HEK293 (cell line): ENCODE data around the gene ARSJ.

Experiments used
- CTCF ChIP-seq: fragments of 450-650 bp; formaldehyde crosslinking; IDR thresholded peaks from 2 replicates; pipeline ENCODE4 v1.5.1; 2016; ENCODE audit warnings: missing biosample characterization, missing genetic modification characterization
- GLI4 ChIP-seq: fragments of 450-650 bp; formaldehyde crosslinking; IDR thresholded peaks from 2 replicates; pipeline ENCODE4 v1.5.1; 2016; ENCODE audit warnings: missing biosample characterization, missing genetic modification characterization
- KLF16 ChIP-seq: fragments of 450-650 bp; formaldehyde crosslinking; IDR thresholded peaks from 2 replicates; pipeline ENCODE4 v1.5.1; 2017; ENCODE audit warnings: missing biosample characterization, missing genetic modification characterization
- REST ChIP-seq: fragments of 450-650 bp; formaldehyde crosslinking; IDR thresholded peaks from 2 replicates; pipeline ENCODE4 v1.5.1; 2016; ENCODE audit warnings: missing biosample characterization, missing genetic modification characterization
- ZBTB11 ChIP-seq: fragments of 450-650 bp; formaldehyde crosslinking; conservative IDR thresholded peaks from 2 replicates; pipeline ENCODE4 v1.5.1; 2016; ENCODE audit warnings: low read depth, missing biosample characterization, missing genetic modification characterization
- ZBTB26 ChIP-seq: fragments of 450-650 bp; formaldehyde crosslinking; optimal IDR thresholded peaks from 2 replicates; pipeline ENCODE3; 2016; ENCODE audit warnings: missing biosample characterization, mild to moderate bottlenecking, missing genetic modification characterization
- ZFP41 ChIP-seq: fragments of 450-650 bp; formaldehyde crosslinking; IDR thresholded peaks from 2 replicates; pipeline ENCODE4 v1.5.1; 2016; ENCODE audit warnings: missing biosample characterization, missing genetic modification characterization, borderline replicate concordance
- ZNF114 ChIP-seq: fragments of 450-650 bp; formaldehyde crosslinking; IDR thresholded peaks from 2 replicates; pipeline ENCODE4 v1.5.0; 2017; ENCODE audit warnings: missing biosample characterization, missing genetic modification characterization
- ZNF211 ChIP-seq: fragments of 450-650 bp; formaldehyde crosslinking; IDR thresholded peaks from 2 replicates; pipeline ENCODE4 v1.5.1; 2016; ENCODE audit warnings: low read depth, missing biosample characterization, missing genetic modification characterization
- ZNF513 ChIP-seq: fragments of 450-650 bp; IDR thresholded peaks from 2 replicates; pipeline ENCODE4 v1.5.1; 2018; ENCODE audit warnings: missing biosample characterization, missing genetic modification characterization
- ZNF548 ChIP-seq: fragments of 450-650 bp; formaldehyde crosslinking; IDR thresholded peaks from 2 replicates; pipeline ENCODE4 v1.5.1; 2016; ENCODE audit warnings: missing biosample characterization, missing genetic modification characterization
- ZNF660 ChIP-seq: fragments of 450-650 bp; IDR thresholded peaks from 2 replicates; pipeline ENCODE4 v1.5.1; 2018; ENCODE audit warnings: missing biosample characterization, mild to moderate bottlenecking, missing genetic modification characterization

- TF ChIP-seq CTCF (tag by site-specific recombination), result no peak
- TF ChIP-seq REST (tag by site-specific recombination), result no peak
- no peak for TF ChIP-seq ZNF211 (tag by site-specific recombination)
- no peak for TF ChIP-seq ZNF660
- no peak for TF ChIP-seq ZBTB11 (tag by site-specific recombination)
- no peak for TF ChIP-seq GLI4 (tag by site-specific recombination)
- no peak for TF ChIP-seq ZNF513 (tag by site-specific recombination)
- no peak for TF ChIP-seq KLF16 (tag by site-specific recombination)
- no peak for TF ChIP-seq ZBTB26 (tag by site-specific recombination)
- no peak for TF ChIP-seq ZNF548 (tag by site-specific recombination)
- no peak for TF ChIP-seq ZFP41 (tag by site-specific recombination)
- TF ChIP-seq ZNF114 (tag by site-specific recombination), result no peak
Measured at GRCh38 chr4:113969709-113970334, 9.6 kb downstream of the ARSJ start.
